Endothelial cell of umbilical vein (primary cell): ENCODE measurements around the gene SNX5. TPM values are rescaled to one million over a fixed set of nuclear protein-coding genes. Genes with fewer than 3 reads are reported as not detected.

ENCODE experiments used
- BruUV-seq: library from RNA; stranded (reverse); fragments of 400-500 nt; replicated peaks from 2 replicates; lab custom pipeline; 2021; lab: Mats Ljungman, UMichigan
- CTCF ChIA-PET: fragments of 300-600, 350-600 bp; sonication (Branson Sonifier 250); formaldehyde crosslinking; loops from one replicate; lab custom pipeline; 2021; ENCODE audit warnings: antibody characterized with exemption, inconsistent platforms; lab: Charles Lee
- POLR2A ChIA-PET: fragments of 300-600, 350-600 bp; sonication (Branson Sonifier 250); formaldehyde crosslinking; loops from one replicate; lab custom pipeline; 2021; ENCODE audit warnings: antibody characterized with exemption, inconsistent platforms; lab: Charles Lee
- DNase-seq: peaks from one replicate; pipeline ENCODE4 v3.0.0-alpha.2; 2011; ENCODE audit warnings: low read depth, low spot score
- FAIRE-seq: peaks from 2 replicates; lab custom pipeline; 2011; peaks lifted over from hg19 to GRCh38; lab: Jason Lieb, UNC
- H2AFZ ChIP-seq: 2 replicates; pipeline ENCODE4 v1.6.0; 2012; ENCODE audit warnings: low read depth, low read length, control low read depth, inconsistent platforms
- H3K27ac ChIP-seq: 2 replicates; pipeline ENCODE4 v1.5.1; 2011; ENCODE audit warnings: low read depth, mild to moderate bottlenecking, control low read depth, low read length, moderate library complexity; ENCODE audit not compliant: insufficient read depth
- H3K27me3 ChIP-seq, 2 experiments: 2 replicates each; pipeline versions ENCODE4 v1.6.0 to v1.6.1; 2011; ENCODE audit warnings: low read length in 2 of 2, mixed read lengths in 1 of 2; ENCODE audit not compliant: control insufficient read depth in 2 of 2, insufficient read depth in 2 of 2
- H3K36me3 ChIP-seq, 2 experiments: 2 replicates in 1 of 2; 3 replicates in 1 of 2; pipeline ENCODE4 v1.5.1; 2011; ENCODE audit warnings: low read length in 2 of 2, mild to moderate bottlenecking in 1 of 2, moderate library complexity in 1 of 2; ENCODE audit not compliant: control insufficient read depth in 2 of 2, insufficient read depth in 2 of 2; ENCODE audit errors: extremely low read depth in 1 of 2
- H3K4me1 ChIP-seq: 3 replicates; pipeline ENCODE4 v1.5.1; 2011; ENCODE audit warnings: mild to moderate bottlenecking, low read length; ENCODE audit not compliant: control insufficient read depth, insufficient read depth; ENCODE audit errors: extremely low read depth
- H3K4me2 ChIP-seq: 2 replicates; pipeline ENCODE4 v1.6.1; 2011; ENCODE audit warnings: low read length, control low read depth, mixed read lengths; ENCODE audit not compliant: insufficient read depth
- H3K4me3 ChIP-seq, 3 experiments: fragments of 200-600 bp in 1 of 3; sonication (generic), shearing (Covaris generic) in 1 of 3; replicated peaks in 1 of 3; 2 replicates each; pipeline ENCODE4 v1.5.1; 2011 to 2016; ENCODE audit warnings: control low read depth in 3 of 3, low read length in 3 of 3, mild to moderate bottlenecking in 2 of 3, inconsistent platforms in 1 of 3, low read depth in 1 of 3, moderate library complexity in 1 of 3; ENCODE audit not compliant: insufficient read depth in 1 of 3
- H3K79me2 ChIP-seq: 2 replicates; pipeline ENCODE4 v1.6.0; 2012; ENCODE audit warnings: low read length, inconsistent platforms; ENCODE audit not compliant: control insufficient read depth, insufficient read depth
- H3K9ac ChIP-seq: replicated peaks from 2 replicates; pipeline ENCODE3; 2011; ENCODE audit warnings: low read length, control low read depth; ENCODE audit not compliant: insufficient read depth; ENCODE audit errors: extremely low read depth
- H3K9me1 ChIP-seq: replicated peaks from 3 replicates; pipeline ENCODE4 v1.6.0; 2011; ENCODE audit warnings: mild to moderate bottlenecking, low read length; ENCODE audit not compliant: control insufficient read depth, insufficient read depth; ENCODE audit errors: extremely low read depth
- H3K9me3 ChIP-seq: replicated peaks from 2 replicates; pipeline ENCODE4 v1.5.1; 2012; ENCODE audit warnings: low read length, inconsistent platforms; ENCODE audit not compliant: control insufficient read depth, insufficient read depth
- H4K20me1 ChIP-seq: replicated peaks from 2 replicates; pipeline ENCODE3; 2011; ENCODE audit warnings: mild to moderate bottlenecking, low read length; ENCODE audit not compliant: control insufficient read depth, insufficient read depth; ENCODE audit errors: extremely low read depth
- CTCF ChIP-seq, 2 donors: IDR thresholded peaks; 1 replicate in 1 of 2; 2 replicates in 1 of 2; pipeline ENCODE4 v1.5.1; 2011; ENCODE audit warnings: low read length in 2 of 2, mild to moderate bottlenecking in 2 of 2, moderate library complexity in 2 of 2, control low read depth in 1 of 2, inconsistent platforms in 1 of 2, low read depth in 1 of 2; ENCODE audit not compliant: insufficient read depth in 1 of 2; ENCODE audit errors: extremely low read depth in 1 of 2
- POLR2AphosphoS5 ChIP-seq: IDR thresholded peaks from 2 replicates; pipeline ENCODE4 v1.6.1; 2012; ENCODE audit warnings: low read depth, mild to moderate bottlenecking, control low read depth, low read length, moderate library complexity; ENCODE audit not compliant: insufficient read depth
- dilution Hi-C: fragments of 300-500 bp; cut with MboI; formaldehyde crosslinking; loops from one replicate; pipeline ENCODE4 v1.15.0; 2019; ENCODE audit warnings: low sequenced_read_pairs; ENCODE audit not compliant: extremely low pct_ligation_motif_present
- intact Hi-C: fragments of 100-400 bp; cut with micrococcal nuclease; formaldehyde crosslinking; loops from one replicate; pipeline ENCODE4 v1.10.0; 2022
- polyA plus RNA-seq, 4 experiments: library from polyadenylated mRNA; depleted of rRNA in 3 of 4; stranded (reverse) in 3 of 4; unstranded in 1 of 4; fragments of >200 nt; gene quantifications; 2 replicates each; pipeline versions ENCODE4 v1.2.1 to v1.2.3, GENCODE V29; 2011 to 2012; ENCODE audit warnings: missing spikeins in 1 of 4
- total RNA-seq: library from RNA; stranded (reverse); gene quantifications from 2 replicates; pipeline ENCODE4 v1.2.3, GENCODE V29; 2021

The SNX5 gene
- total and polyA plus RNA-seq, 2 donors (not counting 3 experiments of a cell fraction or from before 2014, with no cell fraction given), result 76.2 to 121 TPM

GRCh38 chr20:17995967-17996819 lies 27.6 kb upstream of the SNX5 start:
- Histone ChIP-seq H3K79me2 (no peaks in the 10 kb centered on the region), H3K9me3 (no peaks in the 10 kb centered on the region), H3K27me3 (peaks cover 0 to 4% of the 10 kb centered on the region in 2 experiments), H3K27ac (no peak overlapping the region), H3K9ac (no peak overlapping the region), H4K20me1 (no peaks in the 10 kb centered on the region), H3K4me3 (no peak overlapping the region), H3K4me2 (no peak overlapping the region), H2AFZ (peak overlapping the region; percentile 22), H3K36me3 (no peaks in the 10 kb centered on the region), H3K4me1 (peaks cover 16% of the 10 kb centered on the region), H3K9me1 (no peaks in the 10 kb centered on the region)
- dilution Hi-C loops, result no loop called here
- intact Hi-C loops, result loop anchor here (1.0 to 10.0 kb wide), 9 partner anchors 38 to 491 kb away; partner anchors contain the start of genes BFSP1 and RRBP1
- FAIRE-seq (peak; percentile 87), DNase-seq (peak; percentile 70)
- POLR2A ChIA-PET, result no interaction called here
- TF ChIP-seq CTCF (IDR thresholded peaks at IDR 0.05; ENCODE audit: extremely low read depth in 1 of 2, insufficient read depth in 1 of 2, low read depth in 1 of 2, low read length in 2 of 2), result peak; percentile 85 to 86
- no peak for TF ChIP-seq POLR2AphosphoS5
- no TSS peak for BruUV-seq
- CTCF ChIA-PET, result interaction anchor here (0.7 to 8.1 kb wide), 12 partner anchors 9 to 491 kb away, joined by 3 to 104 read pairs (median 5); partner anchors contain the start of genes MGME1, RRBP1 and SNX5
